Myocyte (in vitro differentiated cells): ENCODE data around the gene MAST1. TPM values are rescaled to one million over a fixed set of nuclear protein-coding genes. Genes with fewer than 3 reads are reported as not detected.
"Not testable (repeated sequence)": the region's sequence is repeated elsewhere in the genome, so short reads cannot be mapped to it uniquely, and the experiment has no call there.

ENCODE experiments used
- DNase-seq: peaks from one replicate; pipeline ENCODE4 v3.0.0-alpha.2; 2012; ENCODE audit warnings: low read depth
- total RNA-seq: library from RNA; depleted of rRNA; stranded (reverse); fragments of >200 nt; gene quantifications from 2 replicates; pipeline ENCODE4 v1.2.3, GENCODE V29; 2014

MAST1 gene
- total RNA-seq, 1 donor from 2014 or later = not detected

- no peak for DNase-seq
Observed at GRCh38 chr19:12838886-12839756, 806 bp downstream of the MAST1 start.

DNA sequence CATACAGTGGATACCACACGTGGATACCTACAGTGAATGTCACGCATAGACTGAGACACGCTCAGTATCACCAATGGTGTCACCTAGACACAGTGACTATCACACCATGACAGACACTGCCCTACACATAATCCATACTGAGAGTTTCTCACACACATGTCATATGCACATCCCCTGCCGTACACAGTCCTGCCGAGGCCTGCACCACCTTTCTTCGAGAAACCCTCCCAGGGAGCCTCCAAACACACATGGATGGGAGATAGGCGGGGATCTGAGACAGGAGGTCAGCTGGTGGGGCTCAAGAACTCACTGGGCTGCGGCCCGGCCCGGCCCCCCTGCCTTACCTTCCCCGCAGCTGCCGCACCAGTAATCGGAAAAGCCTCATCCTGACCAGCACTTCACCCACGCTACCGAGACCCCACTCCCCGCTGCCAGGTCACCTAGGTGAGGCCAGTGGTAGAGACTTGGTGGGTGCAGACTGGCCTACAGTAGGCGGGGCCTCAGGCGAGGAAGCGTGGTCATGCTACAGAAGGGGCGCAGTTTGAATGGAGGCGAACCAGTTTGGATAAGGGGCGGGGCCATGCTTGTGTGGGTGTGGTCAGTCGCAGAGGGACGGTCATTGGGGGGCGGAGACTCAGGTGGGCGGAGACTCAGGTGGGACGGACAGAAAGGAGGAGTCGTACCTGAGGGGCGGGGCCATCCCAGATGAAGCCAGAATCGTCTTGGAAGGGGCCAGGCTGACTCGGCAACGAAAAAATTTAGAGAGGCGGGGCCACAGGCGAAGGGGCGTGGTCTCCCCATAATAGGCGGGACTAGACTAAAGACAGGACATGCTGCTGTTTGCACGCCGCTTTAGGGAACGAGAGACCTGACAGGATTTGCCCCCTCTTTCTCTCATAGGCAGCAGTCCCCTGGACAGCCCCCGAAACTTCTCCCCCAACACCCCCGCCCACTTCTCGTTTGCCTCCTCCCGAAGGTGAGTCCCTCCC lies 2.1 kb downstream of the MAST1 start:
- no peak for DNase-seq

- no peak for DNase-seq
Observed at GRCh38 chr19:12841094-12841493, 2.8 kb downstream of the MAST1 start.

GRCh38 chr19:12842511-12842910 lies 4.2 kb downstream of the MAST1 start:
- no peak for DNase-seq

DNA sequence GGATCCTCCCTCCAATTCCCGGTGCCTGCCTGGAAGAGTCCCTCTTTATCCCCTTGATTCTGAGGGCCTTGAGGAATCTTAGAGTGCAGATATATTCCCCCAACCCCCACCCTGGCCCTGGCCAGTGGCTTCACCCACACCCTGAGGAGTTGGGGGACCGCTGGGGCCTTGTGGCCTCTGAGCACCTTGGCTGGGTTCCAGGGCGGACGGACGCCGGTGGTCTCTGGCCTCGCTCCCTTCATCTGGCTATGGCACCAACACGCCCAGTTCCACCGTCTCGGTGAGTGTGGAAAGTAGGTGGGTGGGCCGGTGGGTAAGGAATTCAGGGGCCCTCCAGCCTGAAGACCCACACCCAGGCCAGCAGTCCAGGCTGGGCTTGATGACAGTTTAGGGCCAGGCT lies 5.0 kb downstream of the MAST1 start:
- no peak for DNase-seq

DNA sequence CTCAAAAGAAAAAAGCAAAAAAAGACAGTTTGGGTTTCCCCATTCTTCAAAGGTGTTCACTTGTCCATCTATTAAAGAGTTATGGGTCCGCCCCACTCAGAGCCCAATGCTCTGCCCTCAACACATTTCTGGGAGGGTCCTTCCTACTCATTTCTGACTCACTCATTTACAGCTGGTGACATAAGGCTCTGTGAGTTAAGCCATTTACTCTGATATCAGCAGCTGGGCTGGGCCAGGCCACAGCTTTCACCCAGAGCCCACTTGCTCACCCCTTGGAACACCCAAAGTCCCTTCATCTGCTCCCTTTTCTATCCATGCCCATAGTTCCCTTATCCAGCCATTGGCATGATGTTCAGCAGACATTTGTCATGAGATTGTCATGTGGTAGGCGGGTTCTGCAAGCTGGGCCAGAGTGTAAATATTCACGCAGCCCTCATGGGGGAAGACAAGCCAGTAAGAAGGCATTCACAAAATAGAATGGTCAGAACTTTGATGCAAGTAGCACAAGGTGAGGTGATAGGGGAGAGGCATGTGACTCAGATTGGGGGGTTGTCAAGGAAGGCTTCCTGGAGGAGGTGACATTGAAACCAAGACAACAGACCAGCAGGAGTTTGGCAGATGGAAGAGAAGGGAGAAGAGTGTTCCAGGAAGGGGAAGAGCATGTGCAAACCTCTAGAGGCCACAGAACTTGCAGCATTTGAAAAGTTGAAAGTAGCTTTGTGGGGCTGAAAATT lies 5.9 kb downstream of the MAST1 start:
- no peak for DNase-seq

- DNase-seq = not testable (repeated sequence)
Observed at GRCh38 chr19:12846613-12847012, 8.3 kb downstream of the MAST1 start.

- peak; percentile 80 for DNase-seq
Observed at GRCh38 chr19:12847159-12848139, 9.1 kb downstream of the MAST1 start.

DNA sequence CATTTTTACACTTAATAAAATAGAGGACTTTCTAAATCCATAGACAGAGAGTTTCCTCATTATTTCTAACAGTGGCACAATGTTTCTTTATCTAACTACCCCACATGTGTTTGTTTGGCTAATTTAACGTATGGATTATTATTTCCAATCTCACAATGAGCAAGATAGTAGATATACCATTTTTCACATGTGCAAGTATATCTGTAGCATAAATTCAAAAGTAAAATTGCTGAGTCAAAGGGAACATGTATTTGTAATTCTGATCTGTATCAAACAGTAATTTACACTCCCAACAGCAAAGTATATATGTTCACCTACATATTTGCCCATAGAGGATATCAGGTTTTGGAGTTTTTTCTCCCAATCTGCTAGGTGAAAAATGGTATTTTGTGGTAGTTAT lies 18.3 kb downstream of the MAST1 start:
- no peak for DNase-seq

GRCh38 chr19:12858041-12858928 lies 20.0 kb downstream of the MAST1 start:
- DNase-seq = no peak

- no peak for DNase-seq
Observed at GRCh38 chr19:12859546-12859945, 21.2 kb downstream of the MAST1 start.

GRCh38 chr19:12864143-12864542 lies 25.8 kb downstream of the MAST1 start:
- DNase-seq = no peak

DNA sequence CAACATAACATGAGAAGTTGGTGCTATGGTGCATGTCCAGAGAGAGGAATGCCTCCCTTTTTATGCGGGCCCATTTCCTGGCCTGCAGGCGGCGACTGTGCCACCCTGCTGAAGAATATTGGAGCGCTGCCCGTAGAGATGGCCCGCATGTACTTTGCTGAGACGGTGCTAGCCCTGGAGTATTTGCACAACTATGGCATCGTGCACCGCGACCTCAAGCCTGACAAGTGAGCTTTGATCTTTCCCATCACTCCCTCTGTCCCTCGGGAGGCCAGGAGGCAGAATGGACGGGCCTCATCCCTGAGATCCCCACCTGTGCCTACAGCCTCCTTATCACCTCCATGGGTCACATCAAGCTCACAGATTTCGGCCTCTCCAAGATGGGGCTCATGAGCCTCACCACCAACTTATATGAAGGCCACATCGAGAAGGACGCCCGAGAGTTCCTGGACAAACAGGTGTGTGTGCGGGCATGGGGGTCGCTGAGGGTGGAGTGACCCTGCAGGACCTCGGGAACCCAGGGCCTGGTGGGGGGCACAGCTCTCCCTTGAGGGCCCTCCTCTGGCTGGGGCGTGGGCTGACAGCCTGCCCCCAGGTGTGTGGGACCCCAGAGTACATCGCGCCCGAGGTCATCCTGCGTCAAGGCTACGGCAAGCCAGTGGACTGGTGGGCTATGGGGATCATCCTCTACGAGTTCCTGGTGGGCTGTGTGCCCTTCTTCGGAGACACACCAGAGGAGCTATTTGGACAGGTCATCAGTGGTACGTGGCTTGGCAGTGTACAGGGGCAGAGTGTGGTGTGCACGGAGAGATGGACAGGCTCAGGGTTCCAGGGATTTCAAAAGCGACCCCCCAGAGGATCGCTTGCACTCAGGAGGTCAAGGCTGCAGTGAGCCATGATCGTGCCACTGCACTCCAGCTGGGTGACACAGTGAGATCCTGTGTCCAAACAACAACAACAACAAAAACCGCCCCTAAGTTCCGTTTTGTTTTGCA lies 26.7 kb downstream of the MAST1 start:
- DNase-seq = no peak

- DNase-seq = no peak
Observed at GRCh38 chr19:12865746-12866415, 27.6 kb downstream of the MAST1 start.

DNA sequence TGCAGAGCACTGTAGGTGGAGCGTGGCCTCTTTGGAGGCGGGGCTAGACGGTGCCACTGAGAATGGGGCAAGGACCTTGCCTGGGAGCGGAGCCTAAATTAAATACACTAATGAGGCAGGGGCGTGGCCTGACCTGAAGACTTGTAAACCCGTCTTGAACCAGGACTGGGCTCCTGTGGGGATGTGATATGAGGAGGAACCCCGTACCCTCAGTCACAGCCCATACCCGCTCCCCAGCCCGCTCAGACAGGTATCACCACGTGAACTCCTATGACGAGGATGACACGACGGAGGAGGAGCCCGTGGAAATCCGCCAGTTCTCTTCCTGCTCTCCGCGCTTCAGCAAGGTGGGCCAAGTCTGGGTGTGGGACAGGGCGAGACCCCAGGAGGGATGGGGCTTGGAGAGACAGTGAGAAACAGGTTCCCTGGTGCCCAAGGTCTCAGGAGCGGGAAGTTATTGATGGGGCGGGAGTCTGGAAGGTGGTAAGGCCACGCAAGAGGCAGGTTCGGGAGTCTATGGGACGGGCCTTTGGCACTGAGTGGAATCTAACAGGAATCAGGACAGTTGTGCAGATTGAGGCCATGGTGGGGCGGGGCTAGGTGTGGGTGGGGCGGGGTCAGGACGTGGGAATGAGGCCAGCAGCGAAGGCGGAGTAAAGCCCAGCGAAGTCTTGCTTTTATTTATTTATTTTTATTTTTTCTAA lies 28.3 kb downstream of the MAST1 start:
- no peak for DNase-seq
